Right kidney (tissue), 1 donor: ENCODE results near the gene CTIF.
"Not testable (repeated sequence)": the region's sequence is repeated elsewhere in the genome, so short reads cannot be mapped to it uniquely, and the experiment has no call there.

Experiments
- DNase-seq: peaks from one replicate; pipeline ENCODE4 v3.0.0-alpha.2; 2016

The CTIF gene

GRCh38 chr18:48644029-48644428, 105.2 kb downstream of the CTIF start:
- DNase-seq = no peak

- DNase-seq = no peak
Observed at GRCh38 chr18:48645427-48646002, 106.7 kb downstream of the CTIF start.

- no peak for DNase-seq
Observed at GRCh38 chr18:48646976-48647375, 108.1 kb downstream of the CTIF start.

GRCh38 chr18:48649231-48649630, 110.4 kb downstream of the CTIF start:
- no peak for DNase-seq

- not testable (repeated sequence) for DNase-seq
Observed at GRCh38 chr18:48654591-48654990, 115.8 kb downstream of the CTIF start.

GRCh38 chr18:48655508-48655907, 116.7 kb downstream of the CTIF start:
- DNase-seq = no peak

GRCh38 chr18:48656176-48656575, 117.3 kb downstream of the CTIF start:
- DNase-seq = no peak

- DNase-seq = no peak
Observed at GRCh38 chr18:48656582-48656981, 117.8 kb downstream of the CTIF start.

GRCh38 chr18:48657447-48658120, 118.8 kb downstream of the CTIF start:
- no peak for DNase-seq

- no peak for DNase-seq
Observed at GRCh38 chr18:48658721-48659120, 119.9 kb downstream of the CTIF start.

- DNase-seq = no peak
Observed at GRCh38 chr18:48659188-48660009, 120.6 kb downstream of the CTIF start.

- DNase-seq = no peak
Observed at GRCh38 chr18:48660346-48661228, 121.8 kb downstream of the CTIF start.

GRCh38 chr18:48661421-48661820, 122.6 kb downstream of the CTIF start:
- DNase-seq = no peak

- peak; percentile 51 for DNase-seq
Observed at GRCh38 chr18:48662011-48662661, 123.3 kb downstream of the CTIF start.

- no peak for DNase-seq
Observed at GRCh38 chr18:48663096-48663930, 124.5 kb downstream of the CTIF start.

- peak; percentile 54 for DNase-seq
Observed at GRCh38 chr18:48663931-48664847, 125.4 kb downstream of the CTIF start.

- DNase-seq = no peak
Observed at GRCh38 chr18:48665654-48666053, 126.8 kb downstream of the CTIF start.

- no peak for DNase-seq
Observed at GRCh38 chr18:48666613-48667012, 127.8 kb downstream of the CTIF start.
